Measurements from ENCODE around the gene IRX2. TPM values are rescaled to one million over a fixed set of nuclear protein-coding genes. Genes with fewer than 3 reads are reported as not detected.

Gene IRX2
- total and polyA plus RNA-seq, 2 of the 4 experiments (the other 2 are of a cell fraction) = 0.36 to 0.97 TPM

- Histone ChIP-seq H3K56ac (ENCODE audit: extremely low read depth, insufficient read depth, low read length) (no peak overlapping the region), H4K20me1 (ENCODE audit: insufficient read depth, low read length) (no peaks in the 10 kb centered on the region), H3K18ac (ENCODE audit: low read depth, low read length) (no peak overlapping the region), H3K9me3 (ENCODE audit: control insufficient read depth, insufficient read depth, low read length) (peaks cover 46% of the 10 kb centered on the region), H2BK20ac (ENCODE audit: low read depth, low read length) (no peak overlapping the region), H2AK5ac (ENCODE audit: low read depth, low read length) (no peak overlapping the region), H2AK9ac (replicated peaks; ENCODE audit: low read depth, low read length, poor library complexity) (no peak overlapping the region), H4K8ac (ENCODE audit: low read depth in 2 of 2, low read length in 2 of 2) (no peak overlapping the region), H3K4ac (ENCODE audit: low read depth, low read length) (no peak overlapping the region), H3K27ac (ENCODE audit: insufficient read depth, low read length) (no peak overlapping the region), H3K79me1 (ENCODE audit: low read depth in 1 of 2, low read length in 2 of 2) (no peaks in the 10 kb centered on the region), H2BK120ac (ENCODE audit: low read depth, low read length) (no peak overlapping the region), H3K23ac (ENCODE audit: low read depth, low read length) (no peak overlapping the region), H3K14ac (replicated peaks; ENCODE audit: low read depth, low read length) (no peak overlapping the region), H3K9ac (ENCODE audit: low read depth, low read length) (no peak overlapping the region), H2AFZ (replicated peaks; ENCODE audit: low read length, poor library complexity) (no peak overlapping the region), H3K4me3 (ENCODE audit: insufficient read depth, low read depth, low read length) (no peak overlapping the region), H4K91ac (ENCODE audit: insufficient read depth, low read depth, low read length) (no peak overlapping the region), H3K27me3 (ENCODE audit: control insufficient read depth, insufficient read depth, low read length) (no peaks in the 10 kb centered on the region), H2BK15ac (ENCODE audit: low read depth, low read length) (no peak overlapping the region), H3K4me2 (ENCODE audit: low read depth, low read length) (no peak overlapping the region), H2BK5ac (ENCODE audit: low read depth, low read length, poor library complexity, severe bottlenecking) (no peak overlapping the region), H4K5ac (ENCODE audit: low read depth, low read length) (no peak overlapping the region), H3K36me3 (ENCODE audit: control insufficient read depth, insufficient read depth, low read length) (no peaks in the 10 kb centered on the region), H3K4me1 (ENCODE audit: control insufficient read depth, insufficient read depth, low read length) (no peaks in the 10 kb centered on the region), H3K9me1 (ENCODE audit: insufficient read depth, low read length) (no peaks in the 10 kb centered on the region)
- DNase-seq (no peak), ATAC-seq (ENCODE audit: low read depth) (no peak)
- CTCF ChIA-PET = no interaction called here
- in situ Hi-C loops (cut with MboI; ENCODE audit: low sequenced_read_pairs) = no loop called here
- 63% methylated on average over 6 of the region's 28 CpGs; no CpG with 5 or more reads in 1 of the 2 experiments for WGBS, 2 experiments (ENCODE audit: extremely low coverage in 2 of 2, insufficient read length in 1 of 2)
- dilution Hi-C loops (cut with HindIII; ENCODE audit: low sequenced_read_pairs, unreplicated experiment) = no loop called here
- TF ChIP-seq, protein P1, sequence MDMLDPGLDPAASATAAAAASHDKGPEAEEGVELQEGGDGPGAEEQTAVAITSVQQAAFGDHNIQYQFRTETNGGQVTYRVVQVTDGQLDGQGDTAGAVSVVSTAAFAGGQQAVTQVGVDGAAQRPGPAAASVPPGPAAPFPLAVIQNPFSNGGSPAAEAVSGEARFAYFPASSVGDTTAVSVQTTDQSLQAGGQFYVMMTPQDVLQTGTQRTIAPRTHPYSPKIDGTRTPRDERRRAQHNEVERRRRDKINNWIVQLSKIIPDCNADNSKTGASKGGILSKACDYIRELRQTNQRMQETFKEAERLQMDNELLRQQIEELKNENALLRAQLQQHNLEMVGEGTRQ (IDR thresholded peaks at IDR 0.05; ENCODE audit: low read depth, low read length) = no peak
- no peak for TF ChIP-seq MXI1 (IDR thresholded peaks at IDR 0.05; ENCODE audit: borderline replicate concordance, low read depth, low read length)
- TF ChIP-seq BHLHE40 (IDR thresholded peaks at IDR 0.05; ENCODE audit: low read depth, low read length) = no peak
- no peak for TF ChIP-seq ELK1 (IDR thresholded peaks at IDR 0.05; ENCODE audit: borderline replicate concordance, low read depth, low read length)
- no peak for TF ChIP-seq RAD21 (IDR thresholded peaks at IDR 0.05; ENCODE audit: low read length)
- TF ChIP-seq CEBPB (IDR thresholded peaks at IDR 0.05; ENCODE audit: low read depth, low read length) = no peak
- TF ChIP-seq FOS (IDR thresholded peaks at IDR 0.05; ENCODE audit: low read depth, low read length) = no peak
- no peak for TF ChIP-seq RCOR1 (IDR thresholded peaks at IDR 0.05; ENCODE audit: insufficient replicate concordance, low read length)
- no peak for TF ChIP-seq MAZ (IDR thresholded peaks at IDR 0.05; ENCODE audit: borderline replicate concordance, low read depth, low read length)
- TF ChIP-seq RFX5 (IDR thresholded peaks at IDR 0.05; ENCODE audit: low read depth, low read length) = no peak
- POLR2A ChIA-PET (ENCODE audit: unreplicated experiment) = no interaction called here
- BruUV-seq (replicated peaks) = no TSS peak
- intact Hi-C loops (cut with micrococcal nuclease) = no loop called here
These were observed 49.2 kb downstream of the IRX2 start for GRCh38 chr5:2702096-2702879.
